Central memory CD8-positive, alpha-beta T cell (primary cell): ENCODE data around the gene ZBTB47.

ENCODE experiments used
- ATAC-seq: fragments of 150-1000 bp; cut with Tn5 transposase; replicated peaks from 2 replicates; pipeline ENCODE4 v1.10.0; 2022; ENCODE audit warnings: mild to moderate bottlenecking, moderate FRiP score, moderate number of reproducible peaks; ENCODE audit not compliant: poor library complexity, severe bottlenecking; ENCODE audit errors: extremely low read depth
- DNase-seq, 2 donors: peaks; one replicate each; pipeline ENCODE4 v3.0.0; 2021; ENCODE audit warnings: low spot score in 2 of 2
- H3K27ac Mint-ChIP-seq: one replicate; pipeline ENCODE4 v1.8.0; 2022; ENCODE audit warnings: low read depth, mild to moderate bottlenecking, moderate library complexity, mixed read lengths
- H3K27me3 Mint-ChIP-seq: one replicate; pipeline ENCODE4 v1.8.0; 2022; ENCODE audit warnings: mixed read lengths
- H3K36me3 Mint-ChIP-seq: one replicate; pipeline ENCODE4 v1.8.0; 2022; ENCODE audit warnings: mild to moderate bottlenecking, moderate library complexity, mixed read lengths; ENCODE audit not compliant: insufficient read depth
- H3K4me1 Mint-ChIP-seq: one replicate; pipeline ENCODE4 v1.8.0; 2022; ENCODE audit warnings: mixed read lengths
- H3K4me3 Mint-ChIP-seq: one replicate; pipeline ENCODE4 v1.8.0; 2022; ENCODE audit warnings: mild to moderate bottlenecking, moderate library complexity, mixed read lengths
- H3K9me3 Mint-ChIP-seq: one replicate; pipeline ENCODE4 v1.8.0; 2022; ENCODE audit warnings: mixed read lengths

The ZBTB47 gene

DNA sequence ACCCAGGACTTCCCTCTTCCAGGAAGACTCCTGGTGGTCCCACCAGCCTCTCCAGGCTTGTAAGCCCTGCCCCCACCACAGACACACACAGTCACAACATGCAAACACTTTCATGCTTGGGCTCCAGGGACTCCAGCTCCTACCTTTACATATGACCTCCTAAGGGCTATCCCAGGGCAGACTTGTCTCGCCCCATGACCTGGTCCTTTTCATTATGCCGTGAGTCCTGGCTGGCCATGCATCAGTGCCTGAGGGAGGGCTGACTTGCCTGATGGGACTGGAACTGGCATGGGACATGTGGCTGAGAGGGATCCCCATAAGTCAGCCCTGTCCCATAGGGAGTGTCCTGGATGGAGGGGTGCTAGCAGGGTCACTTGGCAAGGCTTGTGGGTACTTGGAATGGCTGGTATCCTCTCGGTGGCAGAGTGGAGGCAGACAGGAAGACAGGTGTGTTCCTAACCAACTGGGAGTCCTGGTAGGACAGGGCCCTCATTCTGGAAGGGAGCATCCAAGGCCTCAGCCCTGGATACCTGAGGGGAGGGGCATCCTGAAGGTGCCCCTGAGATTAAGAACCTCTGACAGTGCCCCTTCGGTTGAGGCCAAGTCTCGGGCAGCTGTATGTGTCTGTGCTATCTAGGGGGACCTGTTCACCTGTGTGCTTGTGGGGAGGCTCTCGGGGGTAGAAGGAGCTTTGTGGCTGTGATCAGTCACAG, 49.6 kb downstream of the ZBTB47 start:
- DNase-seq = no peak
- Mint-ChIP-seq H3K27ac (no peak overlapping the region), H3K4me1 (no peaks in the 10 kb centered on the region), H3K27me3 (peaks cover 42% of the 10 kb centered on the region), H3K36me3 (peaks cover 2% of the 10 kb centered on the region), H3K4me3 (no peak overlapping the region), H3K9me3 (no peaks in the 10 kb centered on the region)
- ATAC-seq = no peak

DNA sequence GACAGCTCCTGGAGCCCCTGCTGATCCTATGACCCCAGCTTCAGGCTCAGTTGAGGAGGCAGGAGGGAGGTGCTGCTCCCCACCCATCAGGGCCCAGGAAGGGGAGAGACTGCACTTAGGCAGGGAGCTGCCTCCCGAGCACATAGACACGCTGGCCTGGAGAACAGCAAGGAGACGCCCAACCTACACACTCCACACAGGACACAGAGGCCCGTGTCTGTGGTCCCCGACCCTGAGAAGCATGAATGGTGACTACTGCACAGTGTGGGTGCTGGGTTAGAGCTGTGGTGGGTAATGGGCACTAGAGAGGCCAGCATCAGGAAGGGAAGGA, 50.2 kb downstream of the ZBTB47 start:
- no peak for ATAC-seq
- peaks cover 43% of the 10 kb centered on the region for H3K27me3 Mint-ChIP-seq
- DNase-seq = no peak
- no peaks in the 10 kb centered on the region for H3K4me1 Mint-ChIP-seq
- H3K36me3 Mint-ChIP-seq = peaks cover 2% of the 10 kb centered on the region
- no peaks in the 10 kb centered on the region for H3K9me3 Mint-ChIP-seq
- no peak overlapping the region for H3K4me3 Mint-ChIP-seq
- no peak overlapping the region for H3K27ac Mint-ChIP-seq

- Mint-ChIP-seq H3K4me3 (no peak overlapping the region), H3K27ac (no peak overlapping the region), H3K27me3 (peaks cover 50% of the 10 kb centered on the region), H3K36me3 (peaks cover 2% of the 10 kb centered on the region), H3K4me1 (no peaks in the 10 kb centered on the region), H3K9me3 (no peaks in the 10 kb centered on the region)
- ATAC-seq (no peak), DNase-seq (no peak)
Observed at GRCh38 chr3:42704136-42704841, 50.8 kb downstream of the ZBTB47 start.

- DNase-seq = no peak
- no peak for ATAC-seq
- peaks cover 2% of the 10 kb centered on the region for H3K36me3 Mint-ChIP-seq
- H3K9me3 Mint-ChIP-seq = no peaks in the 10 kb centered on the region
- no peak overlapping the region for H3K27ac Mint-ChIP-seq
- no peaks in the 10 kb centered on the region for H3K4me1 Mint-ChIP-seq
- peaks cover 59% of the 10 kb centered on the region for H3K27me3 Mint-ChIP-seq
- H3K4me3 Mint-ChIP-seq = no peak overlapping the region
Observed at GRCh38 chr3:42705058-42705767, 51.7 kb downstream of the ZBTB47 start.

DNA sequence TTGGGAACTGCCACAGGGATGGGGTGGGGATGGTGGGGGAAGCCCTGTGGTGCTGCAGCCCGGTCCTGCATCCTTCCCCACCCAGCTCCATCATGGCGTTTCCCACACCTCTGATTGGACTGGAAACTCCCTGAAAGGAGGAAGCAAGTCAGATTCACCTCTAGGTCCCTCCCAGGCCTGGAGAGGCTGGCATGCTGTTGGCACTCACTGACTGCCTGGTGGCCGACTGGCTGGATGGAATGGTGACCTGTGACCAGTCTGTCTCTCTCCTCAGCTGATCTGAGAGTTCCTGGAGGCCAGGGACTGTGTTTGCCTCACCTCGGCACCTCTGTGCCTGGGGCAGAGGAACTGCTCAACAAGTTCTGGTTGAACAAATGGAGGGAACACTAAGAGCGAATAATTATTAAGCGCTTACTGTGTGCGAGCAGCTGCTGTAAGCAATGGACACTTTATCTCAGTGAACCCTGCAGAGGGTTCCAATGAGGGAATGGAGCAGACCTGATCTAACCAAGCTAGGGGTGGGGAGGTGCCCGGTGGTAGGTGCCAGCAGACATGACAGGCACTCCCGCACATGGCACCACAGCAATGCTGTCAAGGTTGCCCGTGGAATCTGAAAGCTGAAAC, 52.6 kb downstream of the ZBTB47 start:
- ATAC-seq (no peak), DNase-seq (no peak)
- no peaks in the 10 kb centered on the region for H3K4me1 Mint-ChIP-seq
- no peaks in the 10 kb centered on the region for H3K9me3 Mint-ChIP-seq
- H3K27me3 Mint-ChIP-seq = peaks cover 59% of the 10 kb centered on the region
- H3K4me3 Mint-ChIP-seq = no peak overlapping the region
- no peak overlapping the region for H3K27ac Mint-ChIP-seq
- no peaks in the 10 kb centered on the region for H3K36me3 Mint-ChIP-seq

DNA sequence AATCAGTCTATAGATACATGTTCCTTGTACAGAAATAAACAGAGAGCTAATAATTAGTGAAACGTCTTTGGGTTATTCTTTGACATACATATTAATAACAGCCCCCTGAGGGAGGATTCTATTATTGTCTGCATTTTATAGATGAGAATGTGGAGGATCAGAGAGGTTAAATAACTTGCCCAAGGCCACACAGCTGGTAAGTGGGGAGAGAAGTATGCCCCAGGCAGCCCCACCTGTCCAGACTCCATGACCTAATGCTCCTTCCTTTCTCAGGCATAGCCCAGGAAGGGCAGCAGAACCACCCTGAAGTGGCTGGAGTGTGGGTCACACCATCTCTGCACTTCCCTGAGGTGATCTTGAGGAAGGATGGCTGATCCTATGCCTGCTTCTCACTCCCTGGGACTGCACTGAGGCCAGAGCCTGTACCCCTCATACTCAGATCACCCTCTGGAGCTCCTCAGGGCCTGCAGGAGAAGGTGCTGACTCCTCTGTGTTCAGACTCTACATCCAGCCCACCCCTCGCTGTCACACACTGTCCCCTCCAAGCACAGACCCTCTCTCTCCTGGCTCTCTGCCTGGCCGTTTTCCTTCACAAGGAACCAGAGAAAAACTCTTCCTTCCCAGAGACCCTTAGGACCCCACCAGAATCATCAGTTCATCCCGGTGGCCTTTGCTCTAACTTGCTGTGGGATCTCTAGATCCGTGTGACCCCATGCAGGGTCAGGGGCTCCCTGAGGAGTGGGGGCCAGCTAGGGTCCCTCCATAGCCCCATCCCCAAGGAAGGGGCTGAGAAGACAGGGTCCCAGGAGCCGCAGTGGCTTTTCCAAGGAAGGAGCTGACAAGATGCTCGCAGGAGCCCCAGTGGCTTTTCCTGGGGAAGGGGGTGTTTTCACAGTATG, 53.5 kb downstream of the ZBTB47 start:
- DNase-seq (no peak), ATAC-seq (no peak)
- Mint-ChIP-seq H3K27me3 (peaks cover 53% of the 10 kb centered on the region), H3K9me3 (no peaks in the 10 kb centered on the region), H3K4me3 (no peak overlapping the region), H3K36me3 (no peaks in the 10 kb centered on the region), H3K27ac (no peak overlapping the region), H3K4me1 (no peaks in the 10 kb centered on the region)

- Mint-ChIP-seq H3K36me3 (no peaks in the 10 kb centered on the region), H3K9me3 (no peaks in the 10 kb centered on the region), H3K4me3 (no peak overlapping the region), H3K4me1 (no peaks in the 10 kb centered on the region), H3K27ac (no peak overlapping the region), H3K27me3 (peaks cover 53% of the 10 kb centered on the region)
- DNase-seq (no peak), ATAC-seq (no peak)
Observed at GRCh38 chr3:42707620-42708355, 54.3 kb downstream of the ZBTB47 start.

DNA sequence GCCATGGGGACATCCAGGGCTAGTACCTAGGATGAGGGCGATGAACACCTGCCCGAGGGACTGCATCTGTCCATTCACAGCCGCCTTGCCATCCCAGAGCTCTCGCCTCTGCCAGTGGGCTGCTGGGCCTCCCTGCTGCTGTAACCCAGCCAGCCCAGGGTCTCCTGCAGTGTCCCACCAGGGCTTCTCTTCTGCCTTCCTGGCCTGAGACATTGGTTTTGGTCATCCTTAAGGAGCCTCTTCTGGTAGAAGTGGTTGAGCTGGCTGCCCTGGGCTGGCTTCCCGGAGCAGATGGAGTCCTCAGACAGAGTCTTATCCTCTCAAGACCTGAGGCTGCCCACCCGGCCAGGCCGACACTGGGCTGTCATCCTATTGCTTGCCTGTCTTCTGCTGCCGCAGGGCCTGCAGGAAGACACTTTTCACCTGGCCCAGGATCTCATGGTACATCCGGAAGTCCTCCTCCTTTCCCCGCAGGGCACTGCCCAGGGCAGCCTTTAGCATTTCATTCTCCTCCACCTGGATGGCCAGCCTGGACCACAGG, 55.2 kb downstream of the ZBTB47 start:
- no peaks in the 10 kb centered on the region for H3K4me1 Mint-ChIP-seq
- H3K27me3 Mint-ChIP-seq = peaks cover 45% of the 10 kb centered on the region
- no peak for ATAC-seq
- H3K36me3 Mint-ChIP-seq = no peaks in the 10 kb centered on the region
- H3K4me3 Mint-ChIP-seq = no peak overlapping the region
- H3K27ac Mint-ChIP-seq = no peak overlapping the region
- DNase-seq = no peak
- no peaks in the 10 kb centered on the region for H3K9me3 Mint-ChIP-seq

DNA sequence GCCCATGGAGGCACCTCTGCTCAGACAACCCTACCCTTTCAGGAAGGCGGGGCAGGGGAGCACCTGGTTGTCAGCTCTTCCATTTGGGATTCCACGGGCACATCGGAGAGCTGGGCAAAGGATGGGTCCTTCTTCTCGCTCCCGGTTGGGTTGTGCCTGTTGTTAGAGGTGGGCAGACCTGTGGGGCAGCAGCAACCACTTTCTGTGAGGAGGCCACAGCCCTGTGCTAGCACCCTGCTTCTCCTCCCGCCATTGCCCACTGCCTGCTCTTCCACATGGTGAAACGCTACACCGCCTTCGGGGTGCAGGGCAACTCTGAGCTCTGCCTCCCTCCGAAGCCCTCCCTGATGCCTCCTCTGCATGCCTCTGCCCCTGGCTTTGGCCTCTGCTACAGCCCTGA, 56.1 kb downstream of the ZBTB47 start:
- no peaks in the 10 kb centered on the region for H3K36me3 Mint-ChIP-seq
- H3K4me3 Mint-ChIP-seq = no peak overlapping the region
- H3K9me3 Mint-ChIP-seq = no peaks in the 10 kb centered on the region
- DNase-seq (no peak), ATAC-seq (no peak)
- H3K4me1 Mint-ChIP-seq = no peaks in the 10 kb centered on the region
- H3K27ac Mint-ChIP-seq = no peak overlapping the region
- H3K27me3 Mint-ChIP-seq = peaks cover 51% of the 10 kb centered on the region

DNA sequence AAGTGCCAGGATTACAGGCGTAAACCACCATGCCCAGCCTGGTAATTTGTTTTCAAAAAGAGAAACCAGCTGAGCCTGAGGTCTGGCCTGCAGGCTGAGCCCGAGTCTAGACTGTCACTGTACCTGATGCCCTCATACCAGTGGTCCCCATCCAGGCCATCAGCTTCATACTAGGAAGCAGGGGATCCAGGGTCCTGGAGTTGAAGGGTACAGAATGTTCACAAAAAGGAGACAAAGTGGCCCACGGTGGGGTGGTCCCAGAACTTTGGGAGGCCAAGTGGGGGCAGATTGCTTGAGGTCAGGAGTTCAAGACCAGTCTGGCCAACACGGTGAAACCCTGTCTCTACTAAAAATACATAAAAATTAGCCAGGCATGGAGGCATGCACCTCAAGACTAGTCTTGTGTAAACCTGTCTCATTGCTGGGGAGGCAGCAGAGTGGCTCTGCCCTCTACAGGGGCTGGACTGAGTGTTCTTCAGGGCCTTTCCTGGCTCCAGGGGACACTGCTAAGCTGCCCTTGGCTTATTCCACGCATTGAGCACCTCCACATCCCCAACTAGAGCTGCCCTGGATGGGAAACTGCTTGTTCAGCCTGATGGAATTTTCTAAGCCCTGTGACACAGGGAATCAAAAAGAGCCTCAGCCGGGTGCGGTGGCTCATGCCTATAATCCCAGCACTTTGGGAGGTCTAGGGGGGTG, 57.0 kb downstream of the ZBTB47 start:
- no peak for DNase-seq
- H3K27me3 Mint-ChIP-seq = peaks cover 47% of the 10 kb centered on the region
- no peaks in the 10 kb centered on the region for H3K36me3 Mint-ChIP-seq
- H3K4me3 Mint-ChIP-seq = no peak overlapping the region
- H3K27ac Mint-ChIP-seq = no peak overlapping the region
- no peaks in the 10 kb centered on the region for H3K4me1 Mint-ChIP-seq
- ATAC-seq = no peak
- no peaks in the 10 kb centered on the region for H3K9me3 Mint-ChIP-seq
